Measurements from ENCODE around the gene GPR155.
"Not testable (repeated sequence)": the region's sequence is repeated elsewhere in the genome, so short reads cannot be mapped to it uniquely, and the experiment has no call there.

GPR155 gene

GRCh38 chr2:174400853-174401252 is 86.0 kb downstream of the GPR155 start:
- TF ChIP-seq CTCF (IDR thresholded peaks at IDR 0.05; ENCODE audit: low read depth, low read length) = no peak
- no peak overlapping the region for H3K4me3 ChIP-seq (ENCODE audit: low read depth, low read length)

GRCh38 chr2:174399171-174399570 is 87.7 kb downstream of the GPR155 start:
- no peak for TF ChIP-seq CTCF (IDR thresholded peaks at IDR 0.05; ENCODE audit: low read depth, low read length)
- no peak overlapping the region for H3K4me3 ChIP-seq (ENCODE audit: low read depth, low read length)

- TF ChIP-seq CTCF (IDR thresholded peaks at IDR 0.05; ENCODE audit: low read depth, low read length) = no peak
- no peak overlapping the region for H3K4me3 ChIP-seq (ENCODE audit: low read depth, low read length)
Observed at GRCh38 chr2:174397773-174398172, 89.1 kb downstream of the GPR155 start.

- peak overlapping the region; percentile 91 for H3K4me3 ChIP-seq (ENCODE audit: low read depth, low read length)
Observed at GRCh38 chr2:174395969-174396630, 90.7 kb downstream of the GPR155 start.

GRCh38 chr2:174395284-174395968 is 91.4 kb downstream of the GPR155 start, which contains the start of gene SCRN3:
Gene SCRN3 (plus strand): TSS chr2:174395730. CDS start chr2:174398284, 2,554 bp downstream.
- peak within 1 kb of the TSS; percentile 91 for H3K4me3 ChIP-seq (ENCODE audit: low read depth, low read length)
- TF ChIP-seq CTCF (IDR thresholded peaks at IDR 0.05; ENCODE audit: low read depth, low read length) = no peak

More at GRCh38 chr2:174395969-174396630, 90.7 kb downstream of the GPR155 start:
- TF ChIP-seq CTCF (IDR thresholded peaks at IDR 0.05; ENCODE audit: low read depth, low read length) = no peak

GRCh38 chr2:174392706-174393105 is 94.1 kb downstream of the GPR155 start:
- H3K4me3 ChIP-seq (ENCODE audit: low read depth, low read length) = no peak overlapping the region
- TF ChIP-seq CTCF (IDR thresholded peaks at IDR 0.05; ENCODE audit: low read depth, low read length) = no peak

- H3K4me3 ChIP-seq (ENCODE audit: low read depth, low read length) = not testable (repeated sequence)
Observed at GRCh38 chr2:174390303-174390702, 96.5 kb downstream of the GPR155 start.

Measured in WI38 (cell line).